ENCODE measurements around the gene SBF1.

GRCh38 chr22:50483106-50483505 is 8.3 kb upstream of the SBF1 start:
- TF ChIP-seq PATZ1 (CRISPR knock-in tag; IDR thresholded peaks at IDR 0.05; ENCODE audit: borderline replicate concordance): no peak
- TF ChIP-seq TSHZ2 (CRISPR knock-in tag; IDR thresholded peaks at IDR 0.05): no peak
- no peak for TF ChIP-seq TOX (CRISPR knock-in tag; IDR thresholded peaks at IDR 0.05; ENCODE audit: borderline replicate concordance)
- TF ChIP-seq CSRNP3 (CRISPR knock-in tag; IDR thresholded peaks at IDR 0.05): no peak
- TF ChIP-seq TCF4 (CRISPR knock-in tag; IDR thresholded peaks at IDR 0.05; ENCODE audit: borderline replicate concordance): no peak
- no peak for TF ChIP-seq PPARA (CRISPR knock-in tag; IDR thresholded peaks at IDR 0.05; ENCODE audit: borderline replicate concordance)
- no peak for TF ChIP-seq GLIS3 (CRISPR knock-in tag; IDR thresholded peaks at IDR 0.05)
- TF ChIP-seq ISL1 (CRISPR knock-in tag; IDR thresholded peaks at IDR 0.05): no peak
- no peak for TF ChIP-seq ZNF70 (CRISPR knock-in tag; IDR thresholded peaks at IDR 0.05)
- no peak for TF ChIP-seq CSDC2 (CRISPR knock-in tag; IDR thresholded peaks at IDR 0.05)
- TF ChIP-seq ZNF565 (CRISPR knock-in tag; conservative IDR thresholded peaks at IDR 0.05; ENCODE audit: low read depth): no peak
- no peak for TF ChIP-seq ZNF8 (CRISPR knock-in tag; IDR thresholded peaks at IDR 0.05)
- no peak for TF ChIP-seq ZFP3 (CRISPR knock-in tag; IDR thresholded peaks at IDR 0.05)
- TF ChIP-seq ZFP30 (CRISPR knock-in tag; IDR thresholded peaks at IDR 0.05): no peak

All from SK-N-SH treated with all-trans-retinoic acid at 6 μM for 48 hours (cell line).